Lower lobe of right lung (tissue), 2 donors: ENCODE measurements around the gene PGM5. TPM values are rescaled to one million over a fixed set of nuclear protein-coding genes. Genes with fewer than 3 reads are reported as not detected.

ENCODE experiments used
- ATAC-seq, 2 donors: fragments of 200-7000 bp; cut with Tn5 transposase; one replicate each; pipeline ENCODE4 v1.9.1; 2020 to 2022; ENCODE audit warnings: mild to moderate bottlenecking in 2 of 2, moderate library complexity in 2 of 2
- DNase-seq: peaks from one replicate; pipeline ENCODE4 v3.0.0-alpha.2; 2020
- H3K27ac ChIP-seq: fragments of 200-600 bp; one replicate; pipeline ENCODE4 v1.8.0; 2022
- H3K27me3 ChIP-seq: fragments of 200-600 bp; one replicate; pipeline ENCODE4 v1.8.0; 2022; ENCODE audit warnings: low read depth
- H3K36me3 ChIP-seq: fragments of 200-600 bp; one replicate; pipeline ENCODE4 v1.8.0; 2022; ENCODE audit warnings: mild to moderate bottlenecking
- H3K4me1 ChIP-seq: fragments of 200-600 bp; one replicate; pipeline ENCODE4 v1.8.0; 2022
- H3K4me3 ChIP-seq: fragments of 200-600 bp; one replicate; pipeline ENCODE4 v1.8.0; 2022; ENCODE audit warnings: mild to moderate bottlenecking
- H3K9me3 ChIP-seq: fragments of 200-600 bp; one replicate; pipeline ENCODE4 v1.8.0; 2022
- CTCF ChIP-seq: fragments of 200-600 bp; IDR thresholded peaks from one replicate; pipeline ENCODE4 v1.8.0; 2022; ENCODE audit warnings: antibody characterized with exemption, mild to moderate bottlenecking
- intact Hi-C: fragments of 100-400 bp; cut with DNase I; formaldehyde crosslinking; loops from one replicate; pipeline ENCODE4 v1.11.0; 2022
- total RNA-seq: library from RNA; stranded (reverse); fragmentation: NEBNext Ultra II Directional; extraction: Animal tissue kit (Norgen Biotek cat#: 25700); gene quantifications from one replicate; pipeline ENCODE4 v1.2.1, GENCODE V29; 2021
- donor health status: DM: no; HTN: yes; CAD: no; lungs with severe emphysema.

The PGM5 gene
- total RNA-seq, 1 donor from 2014 or later = 26.3 TPM

- intact Hi-C loops = no loop called here
- H3K4me1 ChIP-seq = no peaks in the 10 kb centered on the region
- no peaks in the 10 kb centered on the region for H3K36me3 ChIP-seq
- H3K9me3 ChIP-seq = no peaks in the 10 kb centered on the region
- H3K27me3 ChIP-seq = no peaks in the 10 kb centered on the region
- H3K27ac ChIP-seq = no peak overlapping the region
- DNase-seq (no peak), ATAC-seq (no peak)
- TF ChIP-seq CTCF = no peak
- H3K4me3 ChIP-seq = no peak overlapping the region
Observed at GRCh38 chr9:68458918-68459317, 102.5 kb downstream of the PGM5 start.

- Histone ChIP-seq H3K4me1 (no peaks in the 10 kb centered on the region), H3K9me3 (no peaks in the 10 kb centered on the region), H3K27ac (no peak overlapping the region), H3K27me3 (no peaks in the 10 kb centered on the region), H3K4me3 (no peak overlapping the region), H3K36me3 (no peaks in the 10 kb centered on the region)
- TF ChIP-seq CTCF = no peak
- peak in 1 of 2 donors; percentile 23 for ATAC-seq
- DNase-seq = no peak
- intact Hi-C loops = no loop called here
Observed at GRCh38 chr9:68462105-68462775, 105.8 kb downstream of the PGM5 start.

GRCh38 chr9:68470067-68470466 lies 113.7 kb downstream of the PGM5 start:
- no peak overlapping the region for H3K4me3 ChIP-seq
- H3K4me1 ChIP-seq = no peaks in the 10 kb centered on the region
- intact Hi-C loops = no loop called here
- no peak for DNase-seq
- TF ChIP-seq CTCF = no peak
- H3K36me3 ChIP-seq = no peaks in the 10 kb centered on the region
- no peaks in the 10 kb centered on the region for H3K27me3 ChIP-seq
- no peak for ATAC-seq
- no peak overlapping the region for H3K27ac ChIP-seq
- H3K9me3 ChIP-seq = no peaks in the 10 kb centered on the region

- Histone ChIP-seq H3K4me1 (no peaks in the 10 kb centered on the region), H3K4me3 (no peak overlapping the region), H3K9me3 (no peaks in the 10 kb centered on the region), H3K36me3 (no peaks in the 10 kb centered on the region), H3K27me3 (no peaks in the 10 kb centered on the region), H3K27ac (no peak overlapping the region)
- DNase-seq (no peak), ATAC-seq (no peak)
- intact Hi-C loops = no loop called here
- TF ChIP-seq CTCF = no peak
Observed at GRCh38 chr9:68470634-68471033, 114.2 kb downstream of the PGM5 start.

GRCh38 chr9:68472119-68472518 lies 115.7 kb downstream of the PGM5 start:
- H3K4me3 ChIP-seq = no peak overlapping the region
- no peaks in the 10 kb centered on the region for H3K4me1 ChIP-seq
- intact Hi-C loops = no loop called here
- DNase-seq (no peak), ATAC-seq (no peak)
- no peaks in the 10 kb centered on the region for H3K27me3 ChIP-seq
- no peaks in the 10 kb centered on the region for H3K9me3 ChIP-seq
- TF ChIP-seq CTCF = no peak
- no peaks in the 10 kb centered on the region for H3K36me3 ChIP-seq
- H3K27ac ChIP-seq = no peak overlapping the region

GRCh38 chr9:68473790-68474189 lies 117.4 kb downstream of the PGM5 start:
- H3K27ac ChIP-seq = no peak overlapping the region
- intact Hi-C loops = no loop called here
- no peak for ATAC-seq

More at GRCh38 chr9:68473790-68474189, 117.4 kb downstream of the PGM5 start:
- no peak overlapping the region for H3K4me3 ChIP-seq
- no peaks in the 10 kb centered on the region for H3K4me1 ChIP-seq
- no peaks in the 10 kb centered on the region for H3K9me3 ChIP-seq
- no peaks in the 10 kb centered on the region for H3K36me3 ChIP-seq
- no peaks in the 10 kb centered on the region for H3K27me3 ChIP-seq
- TF ChIP-seq CTCF = no peak
- DNase-seq = no peak
